C4-2B (cell line): ENCODE data around the gene CCDC200.

Source experiments
- ZFX ChIP-seq: fragments of 450-650 bp; IDR thresholded peaks from 2 replicates; pipeline ENCODE4 v1.6.1; 2017
- TF ChIP-seq, protein P1 (sequence below): fragments of 450-650 bp; conservative IDR thresholded peaks from 2 replicates; pipeline ENCODE4 v1.5.1; 2017; ENCODE audit warnings: mild to moderate bottlenecking

DNA sequence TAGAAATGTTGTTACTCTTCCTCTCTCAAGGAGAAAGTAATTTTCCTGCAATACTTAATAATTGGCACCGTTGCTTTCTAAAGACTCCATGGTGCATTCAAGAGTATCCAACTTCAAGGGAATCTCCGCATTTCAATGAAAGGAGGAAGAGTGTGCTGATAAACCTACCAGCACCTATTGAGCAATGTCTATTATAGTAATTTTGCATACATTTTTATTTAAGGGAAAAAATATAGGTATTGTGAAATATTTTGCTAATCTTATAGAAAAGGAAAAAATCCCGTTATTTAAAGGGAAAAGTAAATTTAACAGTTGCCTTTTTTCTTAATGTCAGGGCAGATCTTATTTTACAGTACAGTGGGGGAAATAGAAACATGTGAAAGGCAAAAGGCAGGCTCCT, 17.8 kb downstream of the CCDC200 start:
- TF ChIP-seq, protein P1, sequence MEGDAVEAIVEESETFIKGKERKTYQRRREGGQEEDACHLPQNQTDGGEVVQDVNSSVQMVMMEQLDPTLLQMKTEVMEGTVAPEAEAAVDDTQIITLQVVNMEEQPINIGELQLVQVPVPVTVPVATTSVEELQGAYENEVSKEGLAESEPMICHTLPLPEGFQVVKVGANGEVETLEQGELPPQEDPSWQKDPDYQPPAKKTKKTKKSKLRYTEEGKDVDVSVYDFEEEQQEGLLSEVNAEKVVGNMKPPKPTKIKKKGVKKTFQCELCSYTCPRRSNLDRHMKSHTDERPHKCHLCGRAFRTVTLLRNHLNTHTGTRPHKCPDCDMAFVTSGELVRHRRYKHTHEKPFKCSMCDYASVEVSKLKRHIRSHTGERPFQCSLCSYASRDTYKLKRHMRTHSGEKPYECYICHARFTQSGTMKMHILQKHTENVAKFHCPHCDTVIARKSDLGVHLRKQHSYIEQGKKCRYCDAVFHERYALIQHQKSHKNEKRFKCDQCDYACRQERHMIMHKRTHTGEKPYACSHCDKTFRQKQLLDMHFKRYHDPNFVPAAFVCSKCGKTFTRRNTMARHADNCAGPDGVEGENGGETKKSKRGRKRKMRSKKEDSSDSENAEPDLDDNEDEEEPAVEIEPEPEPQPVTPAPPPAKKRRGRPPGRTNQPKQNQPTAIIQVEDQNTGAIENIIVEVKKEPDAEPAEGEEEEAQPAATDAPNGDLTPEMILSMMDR = no peak
- no peak for TF ChIP-seq ZFX
